ENCODE measurements around the gene RTP5. TPM values are rescaled to one million over a fixed set of nuclear protein-coding genes. Genes with fewer than 3 reads are reported as not detected.

Gene RTP5
- total RNA-seq, 1 experiment from 2014 or later = not detected

DNA sequence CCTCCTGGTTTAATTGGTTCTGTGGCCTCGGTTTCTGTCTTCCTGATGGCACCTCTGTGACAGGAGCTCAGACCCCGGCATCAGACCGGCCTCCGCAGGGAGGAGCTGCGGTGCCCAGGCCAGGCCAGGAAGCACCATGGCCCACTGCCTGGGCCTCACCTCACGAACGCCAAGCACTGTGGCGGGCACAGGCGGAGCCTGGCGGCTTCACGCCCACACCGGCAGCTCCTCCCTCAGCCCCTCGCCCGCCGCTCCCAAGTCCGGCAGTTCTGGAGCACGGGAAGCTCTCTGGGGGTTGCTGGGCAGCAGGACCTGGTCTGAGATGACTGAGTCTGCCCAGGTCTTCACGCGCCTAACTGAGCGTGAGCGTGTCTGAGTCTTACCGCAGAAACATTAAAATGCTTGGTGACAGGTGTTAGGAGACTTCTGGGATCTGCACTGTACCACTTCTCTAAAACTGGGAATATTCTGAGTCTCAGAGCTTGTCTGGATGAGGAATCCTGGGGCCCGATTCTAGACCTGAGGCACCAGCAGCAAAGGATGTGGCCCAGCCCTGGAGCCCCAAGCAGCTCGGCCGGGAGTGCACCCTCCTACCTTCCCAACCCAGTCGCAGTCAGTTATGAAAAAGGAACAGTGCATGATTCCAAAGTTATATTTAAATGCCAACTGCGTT lies 21.9 kb downstream of the RTP5 start:
- intact Hi-C loops (cut with micrococcal nuclease; ENCODE audit: unreplicated experiment) = no loop called here
- Mint-ChIP-seq H3K27me3 (ENCODE audit: unreplicated experiment) (no peaks in the 10 kb centered on the region), H3K27ac (ENCODE audit: unreplicated experiment) (no peak overlapping the region), H3K9me3 (ENCODE audit: low read depth, unreplicated experiment) (no peaks in the 10 kb centered on the region), H3K4me1 (ENCODE audit: low read depth, unreplicated experiment) (no peaks in the 10 kb centered on the region), H3K36me3 (ENCODE audit: insufficient read depth, unreplicated experiment) (peaks cover 4% of the 10 kb centered on the region), H3K4me3 (ENCODE audit: low read depth, unreplicated experiment) (no peak overlapping the region)
- DNase-seq = no peak
- CTCF ChIA-PET = no interaction called here
- no TSS peak for BruUV-seq (replicated peaks)
- no peak for TF ChIP-seq CTCF (IDR thresholded peaks at IDR 0.05; ENCODE audit: unreplicated experiment)

DNA sequence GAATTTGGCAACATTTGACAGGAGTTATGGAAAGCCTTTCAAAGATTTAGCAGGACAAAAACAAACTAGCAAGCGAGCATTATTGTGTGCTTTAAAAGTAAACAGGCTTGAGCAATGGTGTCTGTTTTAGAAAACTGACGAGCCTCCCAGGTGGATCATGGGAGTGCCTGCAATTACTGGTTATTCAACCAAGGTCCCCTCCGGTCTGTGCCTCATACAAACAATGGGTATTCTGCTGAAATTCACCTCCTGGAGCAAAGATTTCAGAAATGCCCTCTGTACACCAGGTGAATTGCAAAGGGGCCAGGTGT lies 22.4 kb downstream of the RTP5 start:
- no TSS peak for BruUV-seq (replicated peaks)
- intact Hi-C loops (cut with micrococcal nuclease; ENCODE audit: unreplicated experiment) = no loop called here
- H3K27ac Mint-ChIP-seq (ENCODE audit: unreplicated experiment) = no peak overlapping the region
- no peak overlapping the region for H3K4me3 Mint-ChIP-seq (ENCODE audit: low read depth, unreplicated experiment)
- no peak for DNase-seq
- no peaks in the 10 kb centered on the region for H3K4me1 Mint-ChIP-seq (ENCODE audit: low read depth, unreplicated experiment)
- H3K27me3 Mint-ChIP-seq (ENCODE audit: unreplicated experiment) = no peaks in the 10 kb centered on the region
- CTCF ChIA-PET = no interaction called here
- no peak for TF ChIP-seq CTCF (IDR thresholded peaks at IDR 0.05; ENCODE audit: unreplicated experiment)
- H3K36me3 Mint-ChIP-seq (ENCODE audit: insufficient read depth, unreplicated experiment) = peaks cover 4% of the 10 kb centered on the region
- H3K9me3 Mint-ChIP-seq (ENCODE audit: low read depth, unreplicated experiment) = no peaks in the 10 kb centered on the region

DNA sequence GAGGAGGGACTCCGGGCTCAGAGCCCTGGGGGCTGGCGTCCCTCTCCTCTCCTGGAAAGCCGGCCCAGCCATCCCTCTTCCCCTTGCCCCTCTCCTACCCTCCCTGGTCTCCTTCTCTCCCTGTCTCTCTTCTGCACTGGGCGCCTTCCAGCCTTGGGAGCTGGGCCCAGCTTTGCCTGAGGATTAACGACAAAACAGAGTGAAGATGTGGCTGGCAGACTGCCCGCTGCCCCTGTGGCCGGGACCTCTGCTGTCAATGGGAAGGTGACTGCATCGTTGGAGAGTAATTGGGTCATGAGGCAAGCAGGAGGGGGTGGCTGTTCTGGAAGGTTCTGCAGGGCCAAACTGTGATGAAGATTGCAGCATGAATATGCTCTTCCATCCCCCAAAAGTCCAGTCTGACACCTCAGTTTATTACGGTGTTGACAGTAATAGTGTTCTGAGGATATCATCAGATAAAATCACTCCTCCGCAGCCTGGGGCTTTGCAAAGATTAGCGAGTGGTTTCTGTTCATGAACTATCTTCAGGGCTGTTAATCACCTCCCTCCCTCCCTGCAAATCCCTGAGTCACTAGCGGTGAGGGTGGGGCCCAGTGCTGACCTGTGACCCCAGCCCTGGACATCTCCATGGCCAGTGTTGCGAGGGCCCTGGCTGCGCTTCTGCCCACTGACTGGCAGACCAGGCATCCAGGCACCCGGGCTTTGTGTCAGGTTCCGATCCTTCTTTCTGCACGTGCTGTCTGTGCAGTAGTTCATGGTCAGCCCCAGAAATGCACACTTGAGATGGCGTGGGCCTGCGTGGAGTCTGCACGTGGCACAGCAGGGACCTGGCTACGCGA lies 23.0 kb downstream of the RTP5 start:
- intact Hi-C loops (cut with micrococcal nuclease; ENCODE audit: unreplicated experiment) = no loop called here
- no peak overlapping the region for H3K27ac Mint-ChIP-seq (ENCODE audit: unreplicated experiment)
- no peak for DNase-seq
- no peaks in the 10 kb centered on the region for H3K27me3 Mint-ChIP-seq (ENCODE audit: unreplicated experiment)
- H3K9me3 Mint-ChIP-seq (ENCODE audit: low read depth, unreplicated experiment) = no peaks in the 10 kb centered on the region
- H3K4me3 Mint-ChIP-seq (ENCODE audit: low read depth, unreplicated experiment) = no peak overlapping the region
- H3K4me1 Mint-ChIP-seq (ENCODE audit: low read depth, unreplicated experiment) = no peaks in the 10 kb centered on the region
- BruUV-seq (replicated peaks) = no TSS peak
- TF ChIP-seq CTCF (IDR thresholded peaks at IDR 0.05; ENCODE audit: unreplicated experiment) = no peak
- peaks cover 6% of the 10 kb centered on the region for H3K36me3 Mint-ChIP-seq (ENCODE audit: insufficient read depth, unreplicated experiment)
- CTCF ChIA-PET = no interaction called here

DNA sequence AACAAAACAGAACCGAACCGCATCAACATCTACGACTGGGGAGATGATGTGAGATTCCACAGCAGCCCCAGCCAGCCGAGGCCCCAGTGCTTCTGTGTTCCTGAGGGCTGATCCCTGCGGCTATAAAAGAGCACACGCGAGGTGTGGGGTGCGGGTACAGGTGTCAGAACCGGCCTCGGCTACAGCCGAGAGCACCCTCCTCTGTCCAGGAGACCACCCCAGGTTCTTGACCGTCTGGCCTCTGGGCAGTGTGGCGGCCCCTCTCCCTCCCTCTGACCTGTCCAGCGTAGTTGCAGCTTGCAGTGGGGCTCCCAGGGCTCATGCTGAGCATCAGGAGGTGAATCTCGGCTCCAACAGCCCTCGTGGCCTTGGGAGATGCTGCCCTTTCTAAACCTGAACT lies 23.7 kb downstream of the RTP5 start:
- no peak overlapping the region for H3K27ac Mint-ChIP-seq (ENCODE audit: unreplicated experiment)
- no peak for DNase-seq
- no peaks in the 10 kb centered on the region for H3K4me1 Mint-ChIP-seq (ENCODE audit: low read depth, unreplicated experiment)
- H3K9me3 Mint-ChIP-seq (ENCODE audit: low read depth, unreplicated experiment) = no peaks in the 10 kb centered on the region
- CTCF ChIA-PET = no interaction called here
- H3K36me3 Mint-ChIP-seq (ENCODE audit: insufficient read depth, unreplicated experiment) = peaks cover 4% of the 10 kb centered on the region
- no TSS peak for BruUV-seq (replicated peaks)
- intact Hi-C loops (cut with micrococcal nuclease; ENCODE audit: unreplicated experiment) = no loop called here
- TF ChIP-seq CTCF (IDR thresholded peaks at IDR 0.05; ENCODE audit: unreplicated experiment) = no peak
- H3K27me3 Mint-ChIP-seq (ENCODE audit: unreplicated experiment) = no peaks in the 10 kb centered on the region
- H3K4me3 Mint-ChIP-seq (ENCODE audit: low read depth, unreplicated experiment) = no peak overlapping the region
